Effector memory CD8-positive, alpha-beta T cell (primary cell): ENCODE results near the gene SHROOM2.
"Not testable (repeated sequence)": the region's sequence is repeated elsewhere in the genome, so short reads cannot be mapped to it uniquely, and the experiment has no call there.

Experiments
- ATAC-seq: fragments of 150-1000 bp; cut with Tn5 transposase; replicated peaks from 2 replicates; pipeline ENCODE4 v1.10.0; 2021; ENCODE audit warnings: mild to moderate bottlenecking, moderate library complexity
- DNase-seq, 3 experiments: peaks; one replicate each; pipeline ENCODE4 v3.0.0; 2021
- H3K27ac Mint-ChIP-seq, 2 donors: one replicate each; pipeline ENCODE4 v1.8.0; 2022; ENCODE audit warnings: mild to moderate bottlenecking in 2 of 2, mixed read lengths in 2 of 2, moderate library complexity in 2 of 2
- H3K27me3 Mint-ChIP-seq, 2 donors: one replicate each; pipeline ENCODE4 v1.8.0; 2022; ENCODE audit warnings: mixed read lengths in 2 of 2
- H3K36me3 Mint-ChIP-seq: one replicate; pipeline ENCODE4 v1.8.0; 2022; ENCODE audit warnings: mild to moderate bottlenecking, moderate library complexity, mixed read lengths; ENCODE audit not compliant: insufficient read depth
- H3K4me1 Mint-ChIP-seq, 2 donors: one replicate each; pipeline ENCODE4 v1.8.0; 2022; ENCODE audit warnings: low read depth in 2 of 2, mixed read lengths in 2 of 2
- H3K4me3 Mint-ChIP-seq, 2 donors: one replicate each; pipeline ENCODE4 v1.8.0; 2022; ENCODE audit warnings: mild to moderate bottlenecking in 2 of 2, mixed read lengths in 2 of 2, moderate library complexity in 2 of 2
- H3K9me3 Mint-ChIP-seq, 2 donors: one replicate each; pipeline ENCODE4 v1.8.0; 2022; ENCODE audit warnings: mixed read lengths in 2 of 2

Gene SHROOM2

GRCh38 chrX:9765072-9765736 is 21.0 kb upstream of the SHROOM2 start:
- no peak for ATAC-seq
- peaks cover 0 to 32% of the 10 kb centered on the region in 2 donors for H3K27me3 Mint-ChIP-seq

GRCh38 chrX:9765737-9766097 is 20.5 kb upstream of the SHROOM2 start, which contains the start of gene GPR143:
Gene GPR143, minus strand, starts transcription at chrX:9765847. Its CDS starts 30 bp downstream, at chrX:9765817.
- ATAC-seq (no peak), DNase-seq (no peak)
- Mint-ChIP-seq H3K27me3 (peaks cover 0 to 27% of the 10 kb centered on the region in 2 donors), H3K27ac (no peak within 1 kb of the TSS), H3K4me3 (no peak within 1 kb of the TSS), H3K4me1 (no peaks in the 10 kb centered on the region), H3K36me3 (no peaks in the 10 kb centered on the region), H3K9me3 (no peaks in the 10 kb centered on the region)

More at GRCh38 chrX:9765072-9765736, 21.0 kb upstream of the SHROOM2 start:
- no peak for DNase-seq
- Mint-ChIP-seq H3K36me3 (no peaks in the 10 kb centered on the region), H3K9me3 (no peaks in the 10 kb centered on the region), H3K4me3 (no peak overlapping the region), H3K4me1 (no peaks in the 10 kb centered on the region), H3K27ac (no peak overlapping the region)

- Mint-ChIP-seq H3K36me3 (no peaks in the 10 kb centered on the region), H3K4me3 (no peak overlapping the region), H3K27ac (no peak overlapping the region), H3K27me3 (peaks cover 0 to 29% of the 10 kb centered on the region in 2 donors), H3K4me1 (no peaks in the 10 kb centered on the region), H3K9me3 (no peaks in the 10 kb centered on the region)
- DNase-seq (no peak), ATAC-seq (no peak)
Observed at GRCh38 chrX:9767375-9767774, 18.9 kb upstream of the SHROOM2 start.

- DNase-seq, H3K4me1 Mint-ChIP-seq, H3K36me3 Mint-ChIP-seq, ATAC-seq, H3K9me3 Mint-ChIP-seq, H3K4me3 Mint-ChIP-seq, H3K27ac Mint-ChIP-seq: not testable (repeated sequence)
- H3K27me3 Mint-ChIP-seq = peaks cover 0 to 19% of the 10 kb centered on the region in 2 donors
Observed at GRCh38 chrX:9768321-9768839, 17.8 kb upstream of the SHROOM2 start.

GRCh38 chrX:9770319-9770718 is 15.9 kb upstream of the SHROOM2 start:
- H3K4me3 Mint-ChIP-seq = no peak overlapping the region
- H3K36me3 Mint-ChIP-seq = no peaks in the 10 kb centered on the region
- no peaks in the 10 kb centered on the region for H3K9me3 Mint-ChIP-seq
- peaks cover 0 to 1% of the 10 kb centered on the region in 2 donors for H3K4me1 Mint-ChIP-seq
- DNase-seq (no peak), ATAC-seq (no peak)
- H3K27ac Mint-ChIP-seq = no peak overlapping the region
- H3K27me3 Mint-ChIP-seq = peaks cover 5 to 20% of the 10 kb centered on the region in 2 donors

GRCh38 chrX:9772943-9773342 is 13.3 kb upstream of the SHROOM2 start:
- no peak overlapping the region for H3K27ac Mint-ChIP-seq
- DNase-seq (no peak), ATAC-seq (no peak)
- peaks cover 0 to 1% of the 10 kb centered on the region in 2 donors for H3K4me1 Mint-ChIP-seq
- no peak overlapping the region for H3K4me3 Mint-ChIP-seq
- no peaks in the 10 kb centered on the region for H3K9me3 Mint-ChIP-seq
- peaks cover 8 to 26% of the 10 kb centered on the region in 2 donors for H3K27me3 Mint-ChIP-seq
- H3K36me3 Mint-ChIP-seq = no peaks in the 10 kb centered on the region

- no peak overlapping the region for H3K4me3 Mint-ChIP-seq
- H3K27me3 Mint-ChIP-seq = peaks cover 8 to 35% of the 10 kb centered on the region in 2 donors
- peaks cover 0 to 1% of the 10 kb centered on the region in 2 donors for H3K4me1 Mint-ChIP-seq
- no peak overlapping the region for H3K27ac Mint-ChIP-seq
- H3K36me3 Mint-ChIP-seq = no peaks in the 10 kb centered on the region
- no peaks in the 10 kb centered on the region for H3K9me3 Mint-ChIP-seq
- ATAC-seq = no peak
- DNase-seq = no peak
Observed at GRCh38 chrX:9775930-9776329, 10.3 kb upstream of the SHROOM2 start.

GRCh38 chrX:9781941-9782340 is 4.3 kb upstream of the SHROOM2 start:
- Mint-ChIP-seq H3K4me3 (no peak overlapping the region), H3K27me3 (peaks cover 0 to 16% of the 10 kb centered on the region in 2 donors), H3K4me1 (no peaks in the 10 kb centered on the region), H3K27ac (no peak overlapping the region), H3K36me3 (no peaks in the 10 kb centered on the region), H3K9me3 (no peaks in the 10 kb centered on the region)
- ATAC-seq (no peak), DNase-seq (no peak)

GRCh38 chrX:9784332-9784731 is 1.9 kb upstream of the SHROOM2 start:
- H3K36me3 Mint-ChIP-seq = no peaks in the 10 kb centered on the region
- H3K4me1 Mint-ChIP-seq = no peaks in the 10 kb centered on the region
- ATAC-seq (no peak), DNase-seq (no peak)
- no peaks in the 10 kb centered on the region for H3K9me3 Mint-ChIP-seq
- H3K27ac Mint-ChIP-seq = no peak overlapping the region
- peaks cover 15 to 16% of the 10 kb centered on the region in 2 donors for H3K27me3 Mint-ChIP-seq
- H3K4me3 Mint-ChIP-seq = no peak overlapping the region

- peaks cover 12 to 15% of the 10 kb centered on the region in 2 donors for H3K27me3 Mint-ChIP-seq
- no peaks in the 10 kb centered on the region for H3K4me1 Mint-ChIP-seq
- no peaks in the 10 kb centered on the region for H3K36me3 Mint-ChIP-seq
- DNase-seq (no peak), ATAC-seq (no peak)
- H3K27ac Mint-ChIP-seq = no peak overlapping the region
- H3K9me3 Mint-ChIP-seq = no peaks in the 10 kb centered on the region
- peak overlapping the region in 1 of 2 donors; percentile 14 for H3K4me3 Mint-ChIP-seq
Observed at GRCh38 chrX:9785254-9785943, 830 bp upstream of the SHROOM2 start.

- peak overlapping the region; percentile 48 to 52 for H3K4me3 Mint-ChIP-seq
- DNase-seq = no peak
- H3K36me3 Mint-ChIP-seq = no peaks in the 10 kb centered on the region
- no peak for ATAC-seq
- no peak overlapping the region for H3K27ac Mint-ChIP-seq
- H3K9me3 Mint-ChIP-seq = no peaks in the 10 kb centered on the region
- H3K27me3 Mint-ChIP-seq = peaks cover 12 to 15% of the 10 kb centered on the region in 2 donors
- H3K4me1 Mint-ChIP-seq = no peaks in the 10 kb centered on the region
Observed at GRCh38 chrX:9786798-9787635, 788 bp downstream of the SHROOM2 start.

- no peak overlapping the region for H3K4me3 Mint-ChIP-seq
- peaks cover 15 to 16% of the 10 kb centered on the region in 2 donors for H3K27me3 Mint-ChIP-seq
- no peak for ATAC-seq
- no peak for DNase-seq
- no peaks in the 10 kb centered on the region for H3K4me1 Mint-ChIP-seq
- no peaks in the 10 kb centered on the region for H3K9me3 Mint-ChIP-seq
- no peaks in the 10 kb centered on the region for H3K36me3 Mint-ChIP-seq
- no peak overlapping the region for H3K27ac Mint-ChIP-seq
Observed at GRCh38 chrX:9788911-9789310, 2.7 kb downstream of the SHROOM2 start.

- H3K4me3 Mint-ChIP-seq = no peak overlapping the region
- ATAC-seq (no peak), DNase-seq (no peak)
- no peak overlapping the region for H3K27ac Mint-ChIP-seq
- peaks cover 3% of the 10 kb centered on the region for H3K36me3 Mint-ChIP-seq
- H3K27me3 Mint-ChIP-seq = peaks cover 15 to 21% of the 10 kb centered on the region in 2 donors
- no peaks in the 10 kb centered on the region for H3K4me1 Mint-ChIP-seq
- no peaks in the 10 kb centered on the region for H3K9me3 Mint-ChIP-seq
Observed at GRCh38 chrX:9789555-9789954, 3.3 kb downstream of the SHROOM2 start.
